DMS114 treated with DMSO at 0.1 percent for 48 hours (cell line): ENCODE results near the gene GNPNAT1.
"Not testable (repeated sequence)": the region's sequence is repeated elsewhere in the genome, so short reads cannot be mapped to it uniquely, and the experiment has no call there.

Experiments
- DNase-seq: peaks from one replicate; lab custom pipeline; 2025; ENCODE audit not compliant: unreplicated experiment; lab: John Stamatoyannopoulos, UW

GNPNAT1 gene

DNA sequence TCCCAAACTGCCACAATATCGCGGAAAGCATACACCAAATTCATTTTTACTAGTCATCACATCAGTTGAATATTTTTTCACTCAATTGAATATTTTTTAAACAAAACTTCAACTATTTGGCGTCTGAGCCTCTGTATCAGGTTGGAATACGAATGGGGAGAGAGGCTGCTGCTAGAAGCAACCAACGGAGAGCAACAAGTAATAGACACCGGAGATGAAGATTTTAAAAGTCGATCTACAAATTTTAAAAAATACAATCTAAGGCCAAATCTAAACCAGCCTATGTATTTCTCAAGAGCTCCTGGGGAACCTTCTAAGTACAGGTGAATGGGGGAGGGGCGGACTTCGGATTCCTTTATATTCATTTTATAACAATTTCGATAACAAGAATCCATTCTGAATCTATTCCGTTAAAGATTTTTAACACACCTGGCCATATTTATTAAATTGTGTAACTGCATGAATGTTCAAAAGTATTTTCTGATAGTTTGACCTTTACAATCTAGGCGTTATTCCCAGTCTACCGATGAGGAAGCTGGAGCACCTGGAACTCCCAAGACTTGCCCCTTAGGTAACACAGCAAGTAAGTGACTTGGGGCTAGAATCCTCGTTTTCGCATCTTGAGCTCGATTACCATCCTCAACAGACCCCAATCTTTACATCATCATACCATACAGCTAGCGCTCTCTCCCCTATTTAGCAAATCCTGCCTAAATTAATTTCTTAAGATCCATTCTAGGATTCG is 1.2 kb downstream of the GNPNAT1 start:
- no peak for DNase-seq

DNA sequence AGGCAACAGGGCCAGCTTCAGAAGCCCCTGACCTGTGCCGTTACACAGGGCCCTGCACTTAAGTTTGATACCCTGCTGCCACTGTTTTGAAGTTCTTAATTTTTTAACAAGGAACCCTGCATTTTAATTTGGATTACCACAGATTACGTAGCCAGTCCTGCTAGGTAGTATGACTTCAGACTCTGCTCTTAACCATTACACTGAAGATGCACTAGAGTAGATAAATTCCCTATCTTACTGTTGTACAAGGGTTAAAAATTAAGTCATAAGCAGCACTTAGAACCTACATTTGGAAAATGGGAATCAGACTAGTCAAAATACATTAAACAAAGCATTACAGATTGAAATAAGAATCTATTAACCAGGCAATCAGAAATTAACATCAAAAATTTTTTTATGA is 2.3 kb downstream of the GNPNAT1 start:
- DNase-seq = no peak

DNA sequence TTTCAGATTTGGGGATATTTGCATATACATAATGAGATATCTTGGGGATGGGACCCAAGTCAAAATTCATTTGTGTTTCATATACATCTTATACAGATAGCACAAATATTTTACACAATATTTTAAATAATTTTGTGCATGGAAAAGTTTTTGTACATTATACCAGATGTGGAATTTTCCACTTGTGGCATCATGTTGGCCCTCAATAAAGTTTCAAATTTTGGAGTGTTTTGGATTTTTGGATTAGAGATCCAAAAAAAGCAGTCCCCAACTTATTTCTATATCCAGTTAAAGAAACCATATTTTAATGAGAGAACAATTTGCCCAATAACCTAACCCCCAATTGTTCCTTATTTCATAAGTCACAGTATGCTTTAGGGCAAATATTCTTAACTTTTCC is 4.5 kb downstream of the GNPNAT1 start:
- DNase-seq = no peak

DNA sequence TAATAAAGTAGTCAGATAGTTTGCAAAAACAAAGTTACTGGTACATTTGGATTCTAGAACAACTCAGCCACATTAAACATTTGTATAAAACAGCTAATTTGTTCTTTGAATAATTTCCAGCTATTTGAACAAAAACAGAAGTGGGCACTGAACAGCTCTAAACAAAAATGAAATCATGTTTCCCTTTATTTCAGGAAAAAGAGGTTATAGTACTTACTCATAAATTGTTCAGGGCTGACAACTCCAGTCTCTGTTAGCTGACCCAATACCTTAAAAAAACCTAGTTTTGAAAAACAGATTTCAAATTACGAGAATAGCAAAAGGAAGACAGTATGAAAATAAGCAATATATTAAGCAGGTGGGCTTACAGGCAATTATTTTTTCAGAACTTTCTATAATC is 8.2 kb downstream of the GNPNAT1 start:
- DNase-seq = no peak

DNA sequence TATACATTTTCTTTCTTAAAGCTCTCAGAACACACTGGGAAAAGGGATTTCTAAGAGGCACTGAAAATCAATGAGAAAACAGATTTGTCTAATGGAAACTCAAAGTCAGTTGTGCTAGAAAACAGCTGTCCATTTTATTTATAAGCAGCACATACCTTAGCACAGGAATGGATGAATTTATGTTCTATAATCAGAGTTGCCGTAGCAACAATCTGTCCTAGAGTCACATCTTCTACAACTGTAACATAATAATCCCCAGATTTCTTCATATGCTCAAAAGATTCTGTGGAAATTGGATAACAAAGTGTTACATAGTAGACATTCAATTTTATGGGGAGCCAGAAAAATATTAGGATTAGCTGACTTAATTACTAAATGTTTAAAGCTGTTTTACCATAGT is 9.8 kb downstream of the GNPNAT1 start:
- no peak for DNase-seq

DNA sequence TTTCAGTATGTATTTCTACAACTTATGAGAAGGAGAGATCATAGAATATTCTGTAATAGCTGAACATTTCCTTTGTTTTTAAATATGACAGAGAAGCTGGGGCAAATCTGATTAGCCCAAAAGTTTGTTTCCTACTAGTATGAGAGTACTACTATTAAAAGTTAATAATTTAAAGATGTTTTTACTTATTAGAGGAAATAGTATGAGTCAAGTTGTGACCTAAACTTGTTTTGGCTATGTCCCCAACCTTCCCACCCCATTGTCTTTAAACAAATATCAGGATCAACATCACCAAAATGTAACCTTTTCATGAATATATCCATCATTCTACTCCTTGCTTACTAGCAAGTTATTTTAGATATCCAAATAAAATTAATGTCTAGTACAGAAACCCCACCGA is 10.5 kb downstream of the GNPNAT1 start:
- no peak for DNase-seq

DNA sequence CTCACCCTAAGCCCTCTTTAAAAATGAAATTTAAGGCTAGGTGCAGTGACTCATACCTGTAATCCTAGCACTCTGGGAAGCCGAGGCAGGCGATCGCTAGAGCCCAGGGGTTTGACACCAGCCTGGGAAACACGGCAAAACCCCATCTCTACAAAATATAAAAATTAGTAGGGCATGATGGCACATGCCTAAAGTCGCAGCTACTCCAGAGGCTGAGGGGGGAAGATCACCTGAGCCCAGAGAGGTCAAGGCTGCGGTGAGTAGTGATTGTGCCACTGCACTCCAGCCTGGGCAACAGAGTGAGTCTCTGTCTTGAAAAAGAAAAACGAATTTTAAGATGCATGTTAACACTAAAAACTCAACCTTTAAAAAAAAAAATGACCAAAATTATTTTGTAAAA is 12.7 kb downstream of the GNPNAT1 start:
- no peak for DNase-seq

DNA sequence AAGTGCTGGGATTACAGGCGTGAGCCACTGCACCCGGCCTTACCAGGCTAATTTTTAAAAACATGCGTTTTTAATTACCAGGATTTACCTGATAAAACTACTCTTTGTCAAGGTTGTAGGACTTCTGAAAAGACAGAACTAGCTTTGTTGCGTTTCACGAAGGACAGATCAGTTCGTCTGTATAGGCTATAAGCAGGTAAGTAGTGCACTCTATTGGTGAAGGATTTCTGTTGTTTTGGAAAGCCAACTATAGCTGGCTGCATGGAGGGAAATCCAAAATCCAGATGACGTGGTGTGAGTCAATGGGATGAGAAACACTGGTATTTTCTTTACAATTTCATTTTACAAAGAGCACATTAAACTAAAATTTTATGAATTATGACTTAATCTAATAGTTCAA is 14.6 kb downstream of the GNPNAT1 start:
- no peak for DNase-seq

DNA sequence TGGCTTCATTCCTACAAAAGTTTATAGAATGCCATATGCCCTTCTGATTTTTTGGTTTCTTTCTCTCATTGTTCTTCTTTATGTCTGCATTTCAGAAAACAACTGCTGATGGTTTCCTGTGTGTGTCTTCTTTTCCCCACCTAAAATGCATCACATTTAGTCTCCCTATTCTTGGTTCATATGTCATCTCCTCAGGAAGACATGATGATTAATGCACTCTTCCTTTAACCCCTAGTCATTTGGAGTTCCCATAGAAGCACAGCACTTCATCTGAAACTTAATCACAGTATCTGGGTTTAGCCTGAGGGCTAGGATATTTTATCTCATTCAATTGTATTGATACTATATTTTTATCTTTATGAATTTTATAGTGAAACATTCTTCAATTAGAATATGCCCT is 21.5 kb downstream of the GNPNAT1 start:
- no peak for DNase-seq

DNA sequence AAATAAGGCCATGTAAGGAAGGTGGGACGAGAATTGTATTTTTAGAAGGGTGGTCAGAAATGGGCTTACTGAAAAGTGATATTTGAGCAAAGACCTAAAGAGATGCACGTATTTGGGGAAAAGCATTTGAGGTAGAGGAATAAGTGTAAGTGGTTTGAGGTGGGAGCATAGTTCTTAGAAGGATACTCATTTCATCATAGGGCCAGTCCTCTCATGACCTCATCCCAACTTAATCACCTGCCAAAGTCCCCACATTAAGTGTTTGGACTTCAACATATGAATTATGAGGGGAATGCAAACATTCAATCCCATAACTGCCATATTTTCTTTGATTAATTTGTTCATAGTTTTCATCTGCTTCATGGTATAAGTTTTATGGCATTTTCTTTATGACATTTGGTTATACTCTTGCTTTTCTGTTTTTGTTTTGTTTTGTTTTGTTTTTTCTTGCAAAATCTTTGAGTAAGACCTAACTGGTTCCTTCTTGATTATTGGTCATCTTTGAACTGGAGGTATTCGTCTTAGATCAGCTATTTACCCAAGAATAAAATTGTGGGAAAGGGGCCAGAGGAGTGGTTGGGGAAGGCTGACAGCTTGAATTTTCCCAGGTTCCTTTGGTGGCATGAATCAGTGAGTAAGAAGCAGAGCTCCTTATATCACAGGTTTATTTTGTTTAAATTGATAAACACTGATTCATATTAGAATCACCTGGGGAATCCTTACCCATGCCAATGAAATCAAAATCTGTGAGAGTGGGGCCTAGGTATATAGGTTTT is 24.2 kb downstream of the GNPNAT1 start:
- no peak for DNase-seq

DNA sequence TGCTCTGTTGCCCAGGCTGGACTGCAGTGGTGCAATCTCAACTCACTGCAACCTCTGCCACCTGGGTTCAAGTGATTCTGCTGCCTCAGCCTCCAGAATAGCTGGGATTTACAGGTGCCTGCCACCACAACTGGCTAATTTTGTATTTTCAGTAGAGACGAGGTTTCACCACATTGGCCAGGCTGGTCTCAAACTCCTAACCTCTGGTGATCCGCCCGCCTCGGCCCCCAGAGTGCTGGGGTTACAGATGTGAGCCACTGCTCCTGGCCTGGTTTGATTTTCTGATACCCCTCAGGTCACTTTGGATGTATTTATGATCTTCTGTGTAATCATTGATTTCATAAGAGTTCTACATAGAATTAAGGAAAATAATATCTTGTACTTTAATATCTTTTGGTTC is 28.5 kb downstream of the GNPNAT1 start:
- DNase-seq = not testable (repeated sequence)

DNA sequence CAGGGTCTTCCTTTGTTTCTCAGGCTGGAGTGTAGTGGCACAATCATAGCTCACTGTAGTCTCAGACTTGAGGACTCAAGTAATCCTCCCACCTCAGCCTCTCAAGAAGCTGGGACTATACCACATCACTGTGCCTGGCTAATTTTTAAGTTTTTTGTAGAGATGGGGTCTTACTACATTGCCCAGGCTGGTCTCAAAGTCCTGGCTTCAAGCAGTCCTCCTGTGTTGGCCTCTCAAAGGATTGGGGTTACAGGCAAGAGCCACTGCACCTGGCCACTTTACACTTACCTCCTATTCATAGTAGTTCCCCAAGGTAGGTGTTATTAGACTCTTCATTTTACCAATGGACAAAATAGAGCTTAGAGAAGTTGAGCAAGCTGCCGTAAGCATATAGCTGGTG is 32.3 kb downstream of the GNPNAT1 start:
- DNase-seq = no peak

DNA sequence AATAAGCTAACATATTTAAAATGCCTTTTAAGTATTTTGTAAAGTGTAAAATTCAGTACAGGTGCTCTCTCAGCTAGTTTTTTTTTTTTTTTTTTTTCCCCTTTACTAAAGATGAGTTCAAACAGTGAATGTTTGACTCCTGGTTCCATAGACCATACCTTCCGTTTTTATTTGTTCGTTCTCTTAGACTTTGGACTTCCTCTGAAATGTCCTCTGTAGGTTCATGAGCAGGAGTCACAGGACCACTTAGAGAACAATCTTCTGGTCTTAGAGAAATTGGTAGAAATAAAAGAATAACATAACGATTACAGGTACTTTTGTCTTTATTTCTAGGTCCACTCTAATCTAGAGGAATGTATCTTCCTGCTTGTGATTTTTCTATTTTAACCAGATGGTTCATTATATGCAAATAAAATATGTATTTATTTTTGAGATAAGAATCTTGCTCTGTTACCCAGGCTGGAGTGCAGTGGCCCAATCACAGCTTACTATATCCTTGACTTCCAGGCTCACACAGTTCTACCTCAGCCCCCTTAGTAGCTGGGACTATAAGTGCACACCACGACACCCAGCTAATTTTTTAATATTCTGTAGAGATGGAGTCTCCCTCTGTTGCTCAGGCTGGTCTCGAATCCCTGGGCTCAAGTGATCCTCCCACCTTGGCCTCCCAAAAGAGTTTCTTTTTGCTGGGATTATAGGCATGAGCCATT is 35.6 kb downstream of the GNPNAT1 start:
- no peak for DNase-seq

DNA sequence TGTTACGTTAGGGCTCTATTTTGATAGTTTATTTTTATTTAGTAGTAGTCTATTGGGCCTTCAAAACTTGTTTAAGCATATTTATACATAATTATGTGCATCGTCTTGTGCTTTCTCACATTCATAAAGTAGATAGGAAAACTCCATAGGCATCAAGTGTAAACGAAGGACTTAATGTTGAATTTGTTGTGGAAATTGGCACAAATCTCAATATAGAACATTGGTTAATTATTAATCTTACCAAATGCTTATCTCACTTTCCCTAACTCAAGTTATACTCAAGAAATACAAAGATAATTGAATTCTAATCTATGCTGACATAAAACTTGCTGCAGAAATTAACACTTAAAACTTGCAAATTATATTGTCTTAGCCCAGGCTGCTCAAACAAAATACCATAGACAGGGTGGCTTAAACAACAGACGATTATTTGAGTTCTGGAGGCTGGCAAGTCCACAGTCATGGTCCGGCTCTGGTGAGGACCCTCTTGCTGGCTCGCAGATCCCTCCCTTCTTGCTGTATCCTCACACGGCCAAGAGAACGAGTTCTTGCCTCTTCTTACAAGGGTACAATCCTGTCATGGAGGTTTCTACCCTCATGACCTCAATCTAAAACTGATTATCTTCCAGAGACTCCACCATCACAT is 42.6 kb downstream of the GNPNAT1 start:
- no peak for DNase-seq

DNA sequence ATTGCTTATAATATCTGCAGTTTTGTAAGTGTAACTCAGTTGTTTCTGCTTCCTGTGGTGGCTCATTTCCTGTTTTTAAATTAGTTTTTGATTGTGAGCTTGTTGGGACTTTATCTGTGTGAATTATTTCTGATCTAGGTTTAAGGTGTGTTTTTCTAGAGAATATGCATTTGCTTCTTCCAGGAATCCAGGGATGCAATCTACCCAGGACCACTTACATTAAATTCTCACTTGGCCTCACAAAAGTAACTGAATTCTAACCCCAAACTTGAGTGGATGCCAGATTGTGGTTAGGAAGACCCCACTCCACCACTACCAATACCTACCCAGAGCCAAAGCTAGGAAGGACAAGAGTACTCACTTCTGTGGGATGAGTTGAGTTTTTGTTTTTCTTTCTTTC is 49.5 kb downstream of the GNPNAT1 start:
- no peak for DNase-seq

DNA sequence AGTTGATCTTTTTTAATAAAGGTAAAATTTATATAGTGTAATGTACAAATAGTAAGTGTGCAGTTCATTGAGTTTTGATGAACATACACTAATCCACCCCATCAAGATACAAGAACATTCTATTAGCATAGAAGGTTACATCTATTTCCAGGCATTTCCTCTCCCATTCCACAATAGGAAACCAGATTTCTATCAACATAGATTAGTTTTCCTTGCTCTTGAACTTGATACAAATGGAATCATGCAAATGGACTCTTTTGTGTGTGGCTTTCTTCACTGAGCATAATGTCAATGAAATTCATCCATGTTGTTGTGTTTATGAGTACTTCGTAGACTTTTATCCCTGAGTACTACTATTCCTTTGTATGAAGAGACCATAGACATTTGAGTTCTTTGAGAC is 50.7 kb downstream of the GNPNAT1 start:
- DNase-seq = no peak

DNA sequence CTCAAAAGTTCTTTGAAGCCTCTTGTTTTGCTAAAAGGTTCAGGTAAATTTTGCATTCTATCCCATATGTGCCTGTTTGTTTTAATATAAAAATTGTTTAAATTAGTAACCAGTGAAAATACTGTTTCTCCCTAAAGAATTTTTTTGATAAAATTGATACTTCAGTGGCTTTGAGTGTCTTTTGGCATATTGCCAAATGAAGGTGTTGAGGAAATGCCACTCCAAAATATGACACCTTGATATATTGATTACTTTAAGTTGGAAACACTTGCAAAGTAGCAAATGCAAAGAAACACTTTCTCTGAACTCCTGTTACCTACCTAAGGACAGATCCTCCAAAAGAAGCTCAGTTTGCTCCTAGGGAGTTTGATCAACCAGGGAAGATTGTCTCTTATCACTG is 53.0 kb downstream of the GNPNAT1 start:
- DNase-seq = no peak

DNA sequence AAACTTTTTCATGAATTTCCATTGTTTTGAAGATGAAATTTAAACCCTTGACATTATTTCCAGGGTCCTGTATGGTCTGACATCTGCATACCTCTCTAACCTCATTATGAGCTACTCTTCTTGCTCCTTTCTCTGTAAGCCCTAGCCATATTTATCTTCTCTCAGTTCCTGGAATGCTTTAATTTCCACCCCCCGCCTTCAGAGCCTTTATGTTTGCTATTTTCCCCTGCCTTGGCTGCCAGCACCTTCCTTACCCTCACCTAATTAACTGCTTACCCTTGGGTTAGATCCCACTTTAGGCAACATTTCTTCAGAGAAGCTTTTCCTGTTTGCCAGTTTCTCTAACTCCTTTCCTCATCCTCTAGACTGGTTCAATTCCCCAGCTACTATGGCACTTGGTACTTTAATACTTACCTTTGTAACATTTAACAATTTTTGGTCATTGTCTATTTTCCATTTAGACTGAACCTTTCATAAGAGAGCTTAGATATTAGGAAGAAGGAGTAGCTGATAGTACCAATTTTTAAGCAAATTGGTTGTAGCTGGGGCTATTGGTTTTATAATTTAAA is 55.4 kb downstream of the GNPNAT1 start:
- no peak for DNase-seq

DNA sequence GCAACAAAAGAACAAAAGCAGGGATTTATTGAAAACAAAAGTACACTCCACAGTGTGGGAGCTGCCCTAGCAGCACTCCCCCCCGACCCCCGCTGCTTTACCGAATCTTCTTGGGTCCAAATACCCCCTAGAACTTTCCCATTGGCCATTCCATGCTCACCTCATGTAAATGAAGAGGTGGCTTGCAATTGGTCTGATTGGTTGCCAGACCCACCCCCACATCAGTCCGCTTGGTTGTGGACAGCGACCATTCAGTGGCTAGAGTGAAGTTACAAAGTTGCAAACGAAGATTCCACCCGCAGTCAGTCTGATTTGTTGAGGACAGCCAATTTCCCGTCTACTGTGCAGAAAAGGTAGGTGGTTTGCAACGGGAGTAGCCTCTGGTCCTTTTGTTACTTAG is 57.6 kb downstream of the GNPNAT1 start:
- DNase-seq = no peak

DNA sequence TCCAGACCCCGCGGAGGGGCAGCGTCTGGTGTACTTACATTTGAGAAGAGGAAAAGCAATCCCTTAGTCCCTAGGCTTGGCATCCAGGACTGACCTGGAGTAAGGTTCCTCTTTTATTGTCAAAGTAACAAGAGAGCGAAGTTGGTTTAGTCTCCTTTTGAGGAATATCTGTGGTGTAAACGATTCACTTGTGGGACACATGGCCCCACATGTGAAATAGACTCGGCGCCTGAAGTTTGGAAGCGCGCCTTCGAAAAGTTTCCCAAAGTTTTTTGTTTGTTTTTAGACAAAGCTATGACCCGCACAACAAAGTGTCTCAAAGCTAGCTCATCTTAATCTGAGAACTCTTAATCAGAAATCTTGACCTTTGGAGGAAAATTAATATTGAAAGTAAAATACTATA is 60.7 kb downstream of the GNPNAT1 start:
- DNase-seq = no peak
